Neural cell (in vitro differentiated cells): ENCODE results near the gene EPAS1.

ENCODE experiments used
- CTCF ChIP-seq: fragments of 450-650 bp; IDR thresholded peaks from 2 replicates; pipeline ENCODE4 v1.5.1; 2014; ENCODE audit warnings: antibody characterized with exemption, mild to moderate bottlenecking, moderate library complexity; ENCODE audit not compliant: poor library complexity, severe bottlenecking
- EP300 ChIP-seq: fragments of 450-650 bp; conservative IDR thresholded peaks from 2 replicates; pipeline ENCODE4 v1.6.1; 2014; ENCODE audit warnings: antibody characterized with exemption, mild to moderate bottlenecking, moderate library complexity; ENCODE audit not compliant: poor library complexity, severe bottlenecking
- EZH2 ChIP-seq: fragments of 200-600, 300-800 bp; shearing (Covaris generic), sonication (generic); IDR thresholded peaks from 2 replicates; pipeline ENCODE4 v1.6.1; 2014; ENCODE audit warnings: antibody characterized with exemption, low read length, borderline replicate concordance, mild to moderate bottlenecking; ENCODE audit not compliant: insufficient read depth, poor library complexity, severe bottlenecking
- POLR2AphosphoS5 ChIP-seq: IDR thresholded peaks from 2 replicates; pipeline ENCODE4 v1.6.1; 2012
- SMC3 ChIP-seq: fragments of 450-650 bp; conservative IDR thresholded peaks from 2 replicates; pipeline ENCODE4 v1.6.1; 2014; ENCODE audit warnings: antibody characterized with exemption, mild to moderate bottlenecking, moderate library complexity; ENCODE audit not compliant: poor library complexity
- TAF1 ChIP-seq: IDR thresholded peaks from 2 replicates; pipeline ENCODE4 v1.6.1; 2012; ENCODE audit warnings: low read depth

DNA sequence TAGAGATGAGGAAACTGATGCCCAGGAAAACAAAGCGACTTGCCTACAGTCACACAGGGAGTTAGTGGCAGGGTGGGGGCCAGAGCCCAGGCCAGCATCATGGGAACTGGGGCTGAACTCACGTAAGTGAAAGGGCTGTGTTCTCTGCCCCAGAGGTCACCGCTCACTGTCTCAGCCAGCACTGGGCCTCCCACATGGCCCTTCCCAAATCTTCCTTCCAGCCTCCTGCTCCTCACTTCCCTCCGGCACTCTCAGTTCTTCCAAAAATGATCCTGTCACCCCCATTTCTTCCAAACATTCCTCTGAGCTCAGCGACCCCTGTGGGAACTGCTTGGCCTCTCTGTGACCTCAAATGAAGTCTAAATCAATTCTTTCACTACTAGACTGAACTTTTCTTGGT lies 91.7 kb downstream of the EPAS1 start:
- TF ChIP-seq CTCF = no peak
- TF ChIP-seq TAF1 = no peak
- no peak for TF ChIP-seq EZH2
- TF ChIP-seq EP300 = no peak
- no peak for TF ChIP-seq SMC3
- no peak for TF ChIP-seq POLR2AphosphoS5
